Hepatocyte (in vitro differentiated cells): ENCODE data around the gene WDFY1.

Experiments
- CTCF ChIP-seq: fragments of 200-600 bp; sonication (generic); IDR thresholded peaks from 2 replicates; pipeline ENCODE4 v1.5.1; 2016; ENCODE audit warnings: antibody characterized with exemption, mild to moderate bottlenecking; ENCODE audit not compliant: poor library complexity
- EZH2 ChIP-seq: fragments of 200-600 bp; sonication (generic); IDR thresholded peaks from 2 replicates; pipeline ENCODE4 v1.6.1; 2016; ENCODE audit warnings: antibody characterized with exemption, mild to moderate bottlenecking, borderline replicate concordance
- EZH2phosphoT487 ChIP-seq: fragments of 200-600 bp; sonication (generic); IDR thresholded peaks from one replicate; pipeline ENCODE4 v1.6.1; 2018; ENCODE audit warnings: antibody characterized with exemption, mild to moderate bottlenecking, low read depth, moderate library complexity; ENCODE audit not compliant: unreplicated experiment, severe bottlenecking

- no peak for TF ChIP-seq CTCF
- no peak for TF ChIP-seq EZH2
- no peak for TF ChIP-seq EZH2phosphoT487
Observed at GRCh38 chr2:223900066-223900465, 45.1 kb downstream of the WDFY1 start.
